Stomach (tissue), 4 donors: ENCODE measurements around the gene HBA1.

ENCODE experiments used
- EP300 ChIP-seq: sonication (generic); formaldehyde crosslinking; IDR thresholded peaks from one replicate; pipeline ENCODE4 v1.6.1; 2017; ENCODE audit warnings: antibody characterized with exemption
- TF ChIP-seq, protein P1 (sequence below), 7 experiments: fragments of 450-650 bp in 4 of 7; fragments of 200-600 bp in 3 of 7; sonication (generic) in 3 of 7; IDR thresholded peaks; one replicate each; pipeline ENCODE4 v1.5.1; 2016 to 2019; ENCODE audit warnings: antibody characterized with exemption in 7 of 7, control low read depth in 2 of 7, mild to moderate bottlenecking in 1 of 7

DNA sequence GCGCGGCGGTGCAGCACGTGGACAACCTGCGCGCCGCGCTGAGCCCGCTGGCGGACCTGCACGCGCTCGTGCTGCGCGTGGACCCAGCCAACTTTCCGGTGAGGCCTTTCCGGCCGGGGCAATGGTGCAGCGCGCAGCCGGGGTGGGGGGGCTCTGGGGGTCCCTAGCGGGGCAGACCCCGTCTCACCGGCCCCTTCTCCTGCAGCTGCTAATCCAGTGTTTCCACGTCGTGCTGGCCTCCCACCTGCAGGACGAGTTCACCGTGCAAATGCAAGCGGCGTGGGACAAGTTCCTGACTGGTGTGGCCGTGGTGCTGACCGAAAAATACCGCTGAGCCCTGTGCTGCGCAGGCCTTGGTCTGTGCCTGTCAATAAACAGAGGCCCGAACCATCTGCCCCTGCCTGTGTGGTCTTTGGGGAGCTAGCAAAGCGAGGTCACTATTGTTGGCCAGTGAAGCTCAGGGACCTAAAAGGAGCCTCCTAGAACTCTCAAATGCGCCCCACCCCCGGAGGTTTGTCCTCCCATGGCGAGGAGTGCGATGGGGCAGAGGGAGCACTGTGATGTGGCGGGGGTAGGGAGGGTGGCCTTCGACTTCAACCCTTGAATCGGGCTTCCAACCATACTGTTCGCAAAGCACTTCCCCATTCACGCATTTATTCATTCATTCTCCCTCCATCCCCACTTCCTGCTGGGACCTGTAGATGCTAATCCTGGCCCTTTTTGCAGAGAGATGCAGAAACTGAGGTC is 9.9 kb upstream of the HBA1 start:
- TF ChIP-seq, protein P1, sequence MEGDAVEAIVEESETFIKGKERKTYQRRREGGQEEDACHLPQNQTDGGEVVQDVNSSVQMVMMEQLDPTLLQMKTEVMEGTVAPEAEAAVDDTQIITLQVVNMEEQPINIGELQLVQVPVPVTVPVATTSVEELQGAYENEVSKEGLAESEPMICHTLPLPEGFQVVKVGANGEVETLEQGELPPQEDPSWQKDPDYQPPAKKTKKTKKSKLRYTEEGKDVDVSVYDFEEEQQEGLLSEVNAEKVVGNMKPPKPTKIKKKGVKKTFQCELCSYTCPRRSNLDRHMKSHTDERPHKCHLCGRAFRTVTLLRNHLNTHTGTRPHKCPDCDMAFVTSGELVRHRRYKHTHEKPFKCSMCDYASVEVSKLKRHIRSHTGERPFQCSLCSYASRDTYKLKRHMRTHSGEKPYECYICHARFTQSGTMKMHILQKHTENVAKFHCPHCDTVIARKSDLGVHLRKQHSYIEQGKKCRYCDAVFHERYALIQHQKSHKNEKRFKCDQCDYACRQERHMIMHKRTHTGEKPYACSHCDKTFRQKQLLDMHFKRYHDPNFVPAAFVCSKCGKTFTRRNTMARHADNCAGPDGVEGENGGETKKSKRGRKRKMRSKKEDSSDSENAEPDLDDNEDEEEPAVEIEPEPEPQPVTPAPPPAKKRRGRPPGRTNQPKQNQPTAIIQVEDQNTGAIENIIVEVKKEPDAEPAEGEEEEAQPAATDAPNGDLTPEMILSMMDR (IDR thresholded peaks at IDR 0.05), result no peak
- TF ChIP-seq EP300, result no peak
